NCI-H187 treated with DMSO at 0.1 percent for 48 hours (cell line): Measurements from ENCODE around the gene ANAPC5.
"Not testable (repeated sequence)": the region's sequence is repeated elsewhere in the genome, so short reads cannot be mapped to it uniquely, and the experiment has no call there.

Source experiments
- DNase-seq: peaks from one replicate; lab custom pipeline; 2025; lab: John Stamatoyannopoulos, UW

The ANAPC5 gene

GRCh38 chr12:121351820-121352681 is at the start of gene ANAPC5:
ANAPC5 (minus strand) TSS chr12:121352411; CDS start chr12:121352340, 71 bp downstream.
- peak; percentile 97 for DNase-seq

GRCh38 chr12:121400332-121401139 is 48.3 kb upstream of the ANAPC5 start:
- DNase-seq, result no peak

- DNase-seq, result peak; percentile 96
These were observed 47.5 kb upstream of the ANAPC5 start, which contains the start of gene RNF34 for GRCh38 chr12:121399391-121400331. RNF34 (plus strand) TSS chr12:121400118; CDS start chr12:121400213, 95 bp downstream.

GRCh38 chr12:121398355-121398754 is 46.1 kb upstream of the ANAPC5 start:
- no peak for DNase-seq

- no peak for DNase-seq
These were observed 45.3 kb upstream of the ANAPC5 start for GRCh38 chr12:121397521-121397920.

- no peak for DNase-seq
These were observed 40.1 kb upstream of the ANAPC5 start for GRCh38 chr12:121392325-121392716.

- DNase-seq, result no peak
These were observed 39.6 kb upstream of the ANAPC5 start for GRCh38 chr12:121391619-121392324.

- no peak for DNase-seq
These were observed 38.6 kb upstream of the ANAPC5 start for GRCh38 chr12:121390856-121391255.

GRCh38 chr12:121388421-121388981 is 36.3 kb upstream of the ANAPC5 start:
- no peak for DNase-seq

GRCh38 chr12:121384891-121385290 is 32.7 kb upstream of the ANAPC5 start:
- not testable (repeated sequence) for DNase-seq

- no peak for DNase-seq
These were observed 31.4 kb upstream of the ANAPC5 start for GRCh38 chr12:121383601-121384021.

GRCh38 chr12:121379945-121380344 is 27.7 kb upstream of the ANAPC5 start:
- DNase-seq, result no peak

GRCh38 chr12:121378736-121379135 is 26.5 kb upstream of the ANAPC5 start:
- no peak for DNase-seq

- DNase-seq, result no peak
These were observed 24.8 kb upstream of the ANAPC5 start for GRCh38 chr12:121376754-121377697.

- DNase-seq, result not testable (repeated sequence)
These were observed 22.9 kb upstream of the ANAPC5 start for GRCh38 chr12:121374945-121375584.

- not testable (repeated sequence) for DNase-seq
These were observed 22.1 kb upstream of the ANAPC5 start for GRCh38 chr12:121374336-121374735.

- no peak for DNase-seq
These were observed 21.5 kb upstream of the ANAPC5 start for GRCh38 chr12:121373755-121374154.

- no peak for DNase-seq
These were observed 19.2 kb upstream of the ANAPC5 start for GRCh38 chr12:121371404-121371803.

GRCh38 chr12:121366063-121366459 is 13.8 kb upstream of the ANAPC5 start:
- no peak for DNase-seq
